Daoy (cell line): ENCODE data around the gene BRAT1. TPM values are rescaled to one million over a fixed set of nuclear protein-coding genes. Genes with fewer than 3 reads are reported as not detected.
"Not testable (repeated sequence)": the region's sequence is repeated elsewhere in the genome, so short reads cannot be mapped to it uniquely, and the experiment has no call there.

ENCODE experiments used
- DNase-seq: peaks from one replicate; pipeline ENCODE4 v3.0.0-alpha.2; 2015; ENCODE audit warnings: low read depth
- total RNA-seq: library from RNA; depleted of rRNA; stranded (reverse); fragments of >200 nt; shearing (Covaris generic); gene quantifications from 2 replicates; pipeline ENCODE4 v1.2.3, GENCODE V29; 2014

BRAT1 gene
- total RNA-seq, 1 experiment from 2014 or later: 42.6 TPM

GRCh38 chr7:2563955-2564354 lies 8.6 kb upstream of the BRAT1 start:
- not testable (repeated sequence) for DNase-seq

GRCh38 chr7:2559283-2559950 lies 4.1 kb upstream of the BRAT1 start:
- no peak for DNase-seq

- peak; percentile 92 for DNase-seq
Observed at GRCh38 chr7:2558629-2559282, 3.4 kb upstream of the BRAT1 start, which contains the start of gene IQCE. Gene IQCE (plus strand): TSS chr7:2558979. CDS start chr7:2559182, 203 bp downstream.

- no peak for DNase-seq
Observed at GRCh38 chr7:2554661-2555111, 638 bp downstream of the BRAT1 start.

GRCh38 chr7:2553831-2554581 lies 1.3 kb downstream of the BRAT1 start:
- no peak for DNase-seq

GRCh38 chr7:2553108-2553507 lies 2.2 kb downstream of the BRAT1 start:
- no peak for DNase-seq

- DNase-seq: no peak
Observed at GRCh38 chr7:2551418-2551817, 3.9 kb downstream of the BRAT1 start.

GRCh38 chr7:2546776-2547586 lies 8.3 kb downstream of the BRAT1 start:
- no peak for DNase-seq

GRCh38 chr7:2545746-2546425 lies 9.4 kb downstream of the BRAT1 start:
- no peak for DNase-seq

GRCh38 chr7:2544541-2545188 lies 10.7 kb downstream of the BRAT1 start:
- DNase-seq: no peak

GRCh38 chr7:2542916-2543871 lies 12.1 kb downstream of the BRAT1 start:
- DNase-seq: no peak

- DNase-seq: no peak
Observed at GRCh38 chr7:2542011-2542915, 13.1 kb downstream of the BRAT1 start.

GRCh38 chr7:2541291-2542010 lies 13.9 kb downstream of the BRAT1 start:
- DNase-seq: peak; percentile 6

- DNase-seq: no peak
Observed at GRCh38 chr7:2540641-2541051, 14.7 kb downstream of the BRAT1 start.

GRCh38 chr7:2540133-2540532 lies 15.2 kb downstream of the BRAT1 start:
- no peak for DNase-seq

GRCh38 chr7:2539031-2539911 lies 16.1 kb downstream of the BRAT1 start:
- DNase-seq: peak; percentile 9
